ENCODE results near the gene ZNF598.
"Not testable (repeated sequence)": the region's sequence is repeated elsewhere in the genome, so short reads cannot be mapped to it uniquely, and the experiment has no call there.

The ZNF598 gene

GRCh38 chr16:2040041-2040786 lies 30.6 kb upstream of the ZNF598 start:
- DNase-seq, result no peak

- no peak for DNase-seq
These were observed 29.8 kb upstream of the ZNF598 start for GRCh38 chr16:2039274-2040031.

GRCh38 chr16:2038382-2039231 lies 29.0 kb upstream of the ZNF598 start:
- DNase-seq, result no peak

- no peak for DNase-seq
These were observed 28.2 kb upstream of the ZNF598 start for GRCh38 chr16:2037647-2038381.

- no peak for DNase-seq
These were observed 27.5 kb upstream of the ZNF598 start for GRCh38 chr16:2037115-2037514.

GRCh38 chr16:2036200-2036966 lies 26.8 kb upstream of the ZNF598 start:
- DNase-seq, result no peak

GRCh38 chr16:2035431-2036199 lies 26.0 kb upstream of the ZNF598 start:
- DNase-seq, result no peak

- DNase-seq, result no peak
These were observed 25.2 kb upstream of the ZNF598 start for GRCh38 chr16:2034696-2035430.

- DNase-seq, result not testable (repeated sequence)
These were observed 24.5 kb upstream of the ZNF598 start for GRCh38 chr16:2033909-2034695.

GRCh38 chr16:2033057-2033908 lies 23.7 kb upstream of the ZNF598 start:
- no peak for DNase-seq

- no peak for DNase-seq
These were observed 22.9 kb upstream of the ZNF598 start for GRCh38 chr16:2032285-2033056.

GRCh38 chr16:2031081-2031577 lies 21.5 kb upstream of the ZNF598 start:
- DNase-seq, result no peak

GRCh38 chr16:2030036-2030435 lies 20.4 kb upstream of the ZNF598 start:
- DNase-seq, result no peak

GRCh38 chr16:2029350-2029749 lies 19.7 kb upstream of the ZNF598 start:
- no peak for DNase-seq

- DNase-seq, result no peak
These were observed 19.1 kb upstream of the ZNF598 start for GRCh38 chr16:2028620-2029220.

GRCh38 chr16:2028146-2028545 lies 18.5 kb upstream of the ZNF598 start:
- no peak for DNase-seq
